ENCODE data around the gene ABCD2.
"Not testable (repeated sequence)": the region's sequence is repeated elsewhere in the genome, so short reads cannot be mapped to it uniquely, and the experiment has no call there.

The ABCD2 gene

DNA sequence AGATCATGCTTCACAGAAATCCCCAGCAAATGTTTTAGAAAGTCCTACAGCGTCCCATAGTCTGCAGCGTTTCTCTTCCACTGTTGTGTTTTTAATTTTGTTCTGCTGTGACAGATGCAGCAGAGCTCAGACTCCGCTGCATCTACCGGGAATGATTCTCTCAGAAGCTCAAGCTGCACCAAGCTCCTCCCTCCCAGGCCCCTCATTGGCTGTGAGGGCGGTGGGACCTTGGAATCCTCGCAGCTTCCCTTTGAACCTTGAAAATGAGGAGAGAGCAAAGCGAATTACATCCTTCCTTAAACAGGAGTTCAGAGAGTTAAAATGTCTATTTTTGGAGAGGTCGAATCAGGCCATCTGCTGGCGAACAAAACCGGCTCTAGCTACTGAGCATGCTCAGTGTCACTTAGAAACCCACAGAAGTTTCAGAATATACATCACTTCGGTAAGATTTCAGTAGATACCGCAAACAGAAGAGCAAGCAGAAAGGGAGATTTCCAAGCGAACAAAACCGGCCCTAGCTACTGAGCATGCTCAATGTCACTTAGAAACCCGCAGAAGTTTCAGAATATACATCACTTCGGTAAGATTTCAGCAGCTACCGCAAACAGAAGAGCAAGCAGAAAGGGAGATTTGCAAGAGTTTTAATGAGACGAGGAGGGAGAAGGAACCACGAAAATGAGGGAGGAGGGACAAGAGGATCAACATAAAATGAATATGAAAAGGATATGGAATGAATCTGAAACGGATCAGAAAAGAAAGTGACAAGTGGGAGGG is at the start of gene ABCD2:
Gene ABCD2 (minus strand): TSS at position 144 of the 774 bp plus-strand sequence. CDS start 188 bp downstream, outside the sequence.
- peak; percentile 76 for DNase-seq

DNA sequence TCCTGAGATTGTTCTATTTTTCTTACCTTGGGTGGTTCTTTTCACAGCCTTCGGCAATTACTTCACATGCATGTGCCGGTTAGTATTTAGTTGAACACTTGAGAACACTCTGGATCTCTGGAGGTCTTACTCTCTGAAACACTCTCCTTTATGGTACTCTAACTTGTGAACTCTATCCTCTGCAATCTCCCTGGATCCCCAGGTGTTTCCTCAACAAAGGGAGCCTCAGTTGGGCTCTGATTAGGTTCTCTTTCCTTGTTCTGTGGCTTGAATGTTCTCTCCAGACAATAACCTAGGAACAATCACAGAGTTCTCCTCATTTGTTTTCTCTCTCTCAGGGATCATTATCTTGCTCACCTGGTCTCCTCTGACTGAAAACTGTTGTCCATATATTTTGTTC is 40.5 kb upstream of the ABCD2 start:
- DNase-seq: no peak

DNA sequence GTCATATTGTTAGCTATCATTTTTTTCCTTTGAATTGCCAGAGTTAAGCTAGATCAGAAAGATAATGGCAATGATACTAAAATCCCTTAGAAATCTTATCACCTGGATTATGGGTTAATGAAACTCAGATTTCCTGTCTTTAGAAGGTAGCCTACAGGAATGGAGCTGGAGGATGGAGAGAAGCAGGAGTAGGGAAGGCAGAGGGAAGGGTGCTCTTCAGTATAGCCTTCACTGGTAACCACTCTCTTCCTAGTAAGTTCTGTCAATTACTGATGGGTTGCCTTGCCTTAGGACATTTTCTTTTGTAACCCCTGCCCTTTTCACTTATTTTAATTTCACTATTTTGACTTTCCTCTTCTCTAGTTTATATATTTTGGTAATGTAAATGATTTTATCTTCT is 27.8 kb upstream of the ABCD2 start:
- no peak for DNase-seq

DNA sequence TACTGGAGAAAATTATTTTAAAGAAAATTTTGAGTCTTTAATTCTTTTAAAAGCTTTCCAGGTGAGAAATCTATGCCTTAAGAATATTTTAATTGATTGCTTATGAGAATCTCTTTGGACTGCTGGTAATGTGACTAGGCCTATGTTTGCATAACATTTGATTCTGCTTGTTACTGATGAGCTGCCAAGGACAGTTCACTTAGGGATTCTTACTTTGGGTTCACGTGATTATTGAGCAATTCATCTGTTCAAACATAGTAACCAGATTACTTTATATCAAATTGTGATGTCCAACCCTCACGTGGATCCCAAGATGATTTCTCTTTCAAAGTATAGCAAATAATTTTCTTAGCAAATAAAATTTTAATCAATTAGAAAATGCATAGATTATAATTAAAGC is 27.4 kb upstream of the ABCD2 start:
- no peak for DNase-seq

DNA sequence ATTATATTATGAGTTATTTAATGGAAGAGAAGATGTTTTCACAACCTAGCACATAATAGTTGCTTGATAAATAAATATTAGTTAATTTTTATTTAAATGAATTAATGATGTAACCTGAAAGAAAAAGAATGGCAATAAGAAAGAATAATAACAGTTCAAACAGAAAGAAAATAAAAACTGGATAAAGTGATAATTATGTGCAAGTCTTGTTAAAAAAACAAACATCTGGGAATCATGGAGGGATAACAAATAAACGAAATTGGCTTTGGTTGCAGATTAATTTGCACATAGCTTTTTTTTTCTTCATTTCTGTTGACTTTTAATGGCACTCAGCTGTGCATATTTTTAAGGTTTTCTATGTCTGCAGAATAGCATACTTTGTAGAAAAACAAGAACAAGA is 23.4 kb upstream of the ABCD2 start:
- no peak for DNase-seq

DNA sequence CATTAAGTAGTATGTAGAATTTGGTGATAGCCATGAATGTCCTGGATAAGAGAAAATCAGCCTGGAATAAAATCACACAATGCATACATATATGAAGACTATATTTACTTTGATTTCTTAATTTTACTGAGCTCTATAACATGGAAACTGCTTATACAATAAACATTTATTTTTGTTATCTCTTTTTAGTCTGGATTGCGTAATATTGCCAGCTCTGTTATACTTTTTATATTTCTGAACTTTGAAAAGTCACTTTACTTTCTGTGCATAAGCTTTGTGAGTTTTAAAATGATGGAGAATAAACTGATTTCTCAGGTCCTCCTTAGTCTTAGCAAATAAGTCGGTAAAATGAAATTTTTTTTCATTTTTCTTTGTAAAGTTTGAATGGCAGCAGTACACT is 19.2 kb upstream of the ABCD2 start:
- no peak for DNase-seq

DNA sequence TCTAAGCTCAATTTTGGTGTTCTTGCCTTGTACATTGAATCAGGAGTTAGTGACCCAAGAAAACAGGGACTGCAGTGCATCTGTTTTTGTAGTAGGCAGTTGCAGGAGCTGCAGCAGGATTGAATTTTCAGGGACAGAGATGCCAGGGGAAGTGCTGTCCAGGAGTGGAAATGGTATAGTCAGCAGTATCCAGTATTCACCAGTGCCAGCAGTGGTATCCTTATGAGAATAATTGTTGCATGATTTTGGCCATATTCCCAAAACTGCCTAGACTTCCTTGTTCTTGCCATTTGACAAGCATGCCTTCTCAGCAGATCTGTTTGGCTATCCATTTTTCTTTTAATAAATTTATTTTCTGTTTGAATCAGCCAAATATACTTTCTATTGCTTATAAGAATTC is 18.6 kb upstream of the ABCD2 start:
- no peak for DNase-seq

DNA sequence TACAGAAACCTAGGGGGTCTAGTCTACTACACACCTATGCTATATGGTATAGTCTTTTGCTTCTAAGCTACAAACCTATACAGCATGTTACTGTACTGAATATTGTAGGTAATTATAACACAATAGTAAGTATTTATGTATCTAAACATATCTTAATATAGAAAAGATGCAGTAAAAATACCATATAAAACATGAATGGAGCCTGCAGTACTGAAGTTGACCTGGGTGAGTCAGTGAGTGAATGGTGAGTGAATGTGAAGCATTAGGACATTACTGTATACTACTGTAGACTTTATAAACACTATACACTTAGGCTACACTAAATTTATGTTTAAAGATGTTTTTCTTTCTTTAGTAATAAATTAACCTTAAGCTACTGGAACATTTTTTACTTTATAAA is 13.1 kb upstream of the ABCD2 start:
- no peak for DNase-seq

DNA sequence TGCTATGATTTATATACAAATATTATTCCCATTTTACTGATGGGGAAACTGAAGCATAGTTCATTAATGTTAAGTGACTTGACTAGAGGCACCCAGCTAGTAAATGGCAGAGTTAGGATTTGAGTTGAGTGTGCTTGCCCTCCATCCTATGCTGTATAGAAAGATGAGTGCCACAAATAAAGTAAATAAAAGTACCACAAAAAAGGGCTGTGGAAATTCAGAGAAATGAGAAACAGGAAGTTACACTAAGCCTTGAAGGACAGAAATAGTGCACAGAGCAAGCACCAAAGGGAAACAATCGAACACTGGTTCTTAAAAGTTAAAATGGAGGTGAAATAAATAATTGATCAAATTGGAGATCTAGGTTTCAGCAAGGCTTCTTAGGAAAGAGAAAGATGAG is 9.2 kb upstream of the ABCD2 start:
- no peak for DNase-seq

DNA sequence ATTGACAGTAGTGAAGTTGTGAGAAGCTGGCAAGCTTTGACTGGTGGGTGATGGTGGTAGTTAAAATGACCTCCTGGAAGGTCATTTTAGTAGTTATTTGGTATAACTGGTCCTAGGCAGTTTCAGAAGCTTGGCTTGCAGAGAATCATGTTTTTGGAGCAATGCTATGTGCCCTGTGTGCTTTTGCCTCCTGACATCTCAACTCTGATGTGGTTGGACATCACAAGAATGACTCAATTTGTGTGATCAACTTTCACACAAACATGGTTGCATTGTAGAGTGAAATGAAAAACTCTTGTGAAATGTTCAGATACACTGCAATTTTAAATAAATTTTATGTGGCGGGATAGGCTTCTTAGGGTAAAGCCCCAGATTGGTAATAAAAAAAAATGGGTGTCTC is 8.3 kb upstream of the ABCD2 start:
- DNase-seq: no peak

DNA sequence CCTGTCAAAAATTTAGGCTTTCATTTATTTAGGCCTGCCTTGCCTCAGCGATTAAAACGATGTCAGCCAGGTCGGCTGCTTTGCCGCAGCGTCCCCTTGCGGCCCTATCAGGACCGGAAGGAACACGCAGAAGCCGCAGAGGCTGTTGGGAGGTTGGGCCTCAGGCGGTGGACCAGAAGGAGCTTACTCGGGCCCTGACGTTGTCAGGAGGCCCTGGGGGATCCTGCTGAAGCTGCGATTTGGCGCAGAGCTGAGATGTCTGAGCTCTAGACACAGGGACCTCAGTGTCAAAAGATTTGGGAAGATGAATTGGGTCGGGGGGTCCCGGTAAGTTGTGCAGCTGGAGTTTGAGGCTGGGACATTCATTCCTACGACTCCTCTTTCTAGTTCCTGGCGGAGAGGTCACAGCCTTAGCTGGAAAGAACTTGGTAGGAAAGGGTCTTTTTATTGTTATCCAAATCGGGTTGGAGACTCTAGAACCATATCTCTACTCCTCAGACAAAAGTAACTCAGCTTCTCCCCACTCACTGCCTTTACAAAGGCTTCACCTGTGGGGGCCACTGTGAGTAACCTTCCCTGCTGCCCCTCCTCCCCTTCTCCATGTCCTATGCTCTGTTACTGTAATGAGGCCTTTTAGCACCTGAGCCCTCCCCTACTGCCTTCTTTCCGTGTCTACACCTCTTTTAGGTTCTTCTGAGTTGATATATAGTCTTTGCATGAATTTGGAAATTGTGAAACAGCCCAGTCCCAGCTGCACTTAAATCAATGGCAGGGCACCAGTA is 6.6 kb upstream of the ABCD2 start:
- no peak for DNase-seq

DNA sequence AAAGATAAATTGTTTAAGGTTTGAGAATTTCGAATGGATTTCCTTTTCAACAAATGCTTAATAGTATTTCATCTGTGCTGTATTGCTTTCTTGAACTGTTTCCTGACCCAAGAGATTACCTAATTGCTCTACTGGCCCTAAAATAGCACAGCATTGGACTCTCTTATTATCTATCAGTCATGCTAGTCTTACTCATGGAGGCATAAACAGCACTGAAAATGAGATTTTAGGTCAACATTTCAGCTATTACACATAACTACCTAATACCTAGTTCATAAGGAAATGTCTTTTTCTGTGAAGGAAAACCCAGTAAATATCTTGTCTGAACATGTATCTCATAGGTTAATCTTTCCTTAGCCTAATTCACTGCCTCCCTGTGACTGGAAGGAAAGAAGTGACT is 4.3 kb upstream of the ABCD2 start:
- DNase-seq: no peak

DNA sequence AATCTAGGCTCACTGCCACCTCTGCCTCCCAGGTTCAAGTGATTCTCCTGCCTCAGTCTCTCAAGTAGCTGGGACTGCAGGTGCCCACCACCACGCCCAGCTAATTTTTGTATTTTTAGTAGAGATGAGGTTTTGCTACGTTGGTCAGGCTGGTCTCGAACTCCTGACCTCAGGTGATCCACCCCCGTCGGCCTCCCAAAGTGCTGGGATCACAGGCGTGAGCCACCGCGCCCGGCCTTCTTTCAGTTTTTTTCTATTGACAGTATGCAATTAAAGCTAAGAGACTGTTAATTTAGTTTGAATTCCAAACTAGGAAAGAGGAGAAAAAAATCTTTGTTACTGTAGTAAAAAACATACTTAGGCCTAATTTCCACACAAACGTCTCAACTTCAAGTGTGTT is 3.6 kb upstream of the ABCD2 start:
- not testable (repeated sequence) for DNase-seq

DNA sequence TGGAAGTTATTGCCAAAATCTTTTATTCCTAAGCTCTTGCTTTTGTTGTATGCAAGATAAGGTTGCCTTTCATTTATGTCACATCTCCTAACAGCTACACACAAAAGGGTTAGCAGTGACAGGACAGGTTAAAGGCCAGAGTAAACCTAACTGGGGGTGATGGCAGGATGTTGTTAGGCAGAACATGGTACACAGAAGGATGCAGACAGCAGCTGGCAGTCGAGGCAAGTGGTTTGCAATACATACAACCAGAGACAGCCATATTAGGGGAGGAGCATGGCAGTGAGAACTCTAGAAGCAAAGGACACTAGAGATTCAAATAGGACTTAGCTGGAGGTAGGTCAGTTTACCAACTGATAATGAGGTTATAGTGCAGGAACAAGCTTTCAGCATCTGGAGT is 2.7 kb upstream of the ABCD2 start:
- DNase-seq: no peak

DNA sequence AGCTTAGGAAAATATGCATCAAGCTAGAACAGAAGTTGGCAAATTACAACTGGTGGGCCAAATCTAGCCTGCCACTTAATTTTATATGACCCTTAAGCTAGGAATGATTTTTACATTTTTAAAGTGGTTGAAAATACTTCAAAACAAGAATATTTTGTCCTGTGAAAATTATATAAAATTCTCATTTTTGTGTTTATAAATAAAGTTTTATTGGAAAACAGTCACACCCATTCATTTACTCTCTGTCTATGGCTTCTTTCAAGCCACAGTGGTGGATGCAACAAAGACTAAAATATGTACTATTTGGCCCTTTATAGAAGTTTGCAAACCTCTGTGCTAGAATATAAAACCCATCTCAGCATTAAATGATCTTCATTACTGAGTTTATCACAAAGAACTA is 2.1 kb upstream of the ABCD2 start:
- no peak for DNase-seq

DNA sequence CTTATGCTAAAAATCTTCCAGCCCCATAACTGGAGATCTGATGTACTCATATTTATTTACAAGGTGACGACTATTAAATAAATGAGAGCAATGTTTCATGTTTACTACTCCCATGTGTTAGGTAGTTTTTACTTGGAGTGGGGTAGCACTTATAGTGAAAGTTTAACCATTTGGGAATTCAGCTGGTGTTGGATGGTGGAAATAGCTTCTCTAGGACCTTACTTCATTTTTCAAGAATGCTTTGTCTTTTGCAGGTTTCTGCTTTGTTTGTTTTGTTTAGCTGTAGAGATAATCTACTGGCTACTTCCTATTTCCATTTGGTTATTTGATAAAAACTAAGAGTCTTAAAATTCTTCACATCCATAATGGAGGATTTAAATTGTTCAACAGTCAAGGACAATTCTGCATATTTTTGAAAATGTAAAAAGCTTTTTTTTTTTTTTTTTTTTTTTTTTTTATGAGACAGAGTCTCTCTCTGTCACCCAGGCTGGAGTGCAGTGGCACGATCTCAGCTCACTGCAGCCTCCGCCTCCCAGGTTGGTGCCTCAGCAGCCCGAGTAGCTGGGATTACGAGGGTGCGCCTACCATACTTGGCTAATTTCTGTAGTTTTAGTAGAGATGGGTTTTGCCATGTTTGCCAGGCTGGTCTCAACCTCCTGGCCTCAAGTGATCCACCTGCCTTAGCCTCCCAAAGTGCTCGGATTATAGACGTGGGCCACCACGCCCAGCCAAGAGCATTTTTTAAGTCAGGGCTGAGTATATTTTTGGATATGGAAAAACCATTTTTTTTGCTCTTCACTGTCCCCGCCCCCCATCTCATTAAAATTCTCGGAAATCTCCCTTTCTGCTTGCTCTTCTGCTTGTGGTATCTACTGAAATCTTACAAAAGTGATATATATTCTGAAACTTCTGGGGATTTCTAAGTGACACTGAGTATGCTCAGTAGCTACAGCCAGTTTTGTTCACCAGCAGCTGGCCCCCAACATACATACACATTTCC is 1.4 kb upstream of the ABCD2 start:
- DNase-seq: peak; percentile 65

DNA sequence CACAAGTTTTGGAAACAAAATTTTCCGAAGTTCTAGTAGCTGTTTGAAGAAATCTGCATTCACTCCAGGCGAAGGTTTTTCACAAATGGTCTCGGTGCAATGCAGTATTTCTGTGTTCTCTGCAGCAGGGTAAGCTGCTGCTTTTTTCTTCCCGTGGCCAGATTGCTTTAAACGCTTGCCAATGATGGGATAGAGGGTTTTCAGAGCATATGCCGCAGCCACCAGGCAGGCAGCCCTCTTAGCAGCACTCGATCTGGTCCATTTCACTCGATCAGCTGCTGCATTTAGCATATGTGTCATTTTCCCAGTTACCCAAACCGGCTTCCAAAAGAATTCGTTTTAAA is 315 bp downstream of the ABCD2 start:
- peak; percentile 14 for DNase-seq

DNA sequence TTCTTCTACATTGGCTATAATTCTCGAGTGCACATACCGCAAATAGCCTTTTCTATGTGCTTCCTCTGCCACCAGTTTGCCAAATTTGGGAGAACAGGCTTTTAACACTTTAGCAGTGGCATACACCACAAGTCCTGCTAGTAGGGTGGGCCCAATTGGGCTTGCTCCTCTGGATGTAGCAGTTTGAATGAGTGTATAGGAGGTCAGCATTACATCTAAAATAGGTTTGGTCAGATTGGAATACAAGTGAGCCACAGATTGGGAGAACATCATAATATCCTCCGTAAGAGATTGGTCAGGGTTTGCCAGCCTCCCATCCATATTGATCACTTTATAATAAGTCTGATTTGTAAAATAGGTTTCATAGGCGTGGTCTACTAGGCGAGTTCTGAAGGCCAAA is 902 bp downstream of the ABCD2 start:
- DNase-seq: no peak

DNA sequence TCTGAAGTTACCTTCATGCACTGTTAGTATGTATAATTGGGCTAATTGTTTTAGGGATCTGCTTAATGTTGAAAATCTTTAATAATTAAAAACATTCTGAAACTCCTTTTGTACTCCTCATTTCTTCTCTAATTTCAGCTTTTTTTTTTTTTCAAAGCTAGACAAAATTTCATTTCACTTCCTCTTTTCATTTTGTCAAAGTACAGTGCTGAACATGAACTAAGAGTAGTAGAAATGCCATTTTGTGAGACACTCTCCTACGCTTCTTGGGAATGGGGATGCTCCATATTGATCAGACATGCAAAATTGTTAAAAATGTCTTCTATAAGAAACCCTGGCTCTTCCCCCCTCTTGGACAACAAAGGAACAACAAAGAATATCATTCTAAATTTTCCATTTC is 1.7 kb downstream of the ABCD2 start:
- DNase-seq: no peak

DNA sequence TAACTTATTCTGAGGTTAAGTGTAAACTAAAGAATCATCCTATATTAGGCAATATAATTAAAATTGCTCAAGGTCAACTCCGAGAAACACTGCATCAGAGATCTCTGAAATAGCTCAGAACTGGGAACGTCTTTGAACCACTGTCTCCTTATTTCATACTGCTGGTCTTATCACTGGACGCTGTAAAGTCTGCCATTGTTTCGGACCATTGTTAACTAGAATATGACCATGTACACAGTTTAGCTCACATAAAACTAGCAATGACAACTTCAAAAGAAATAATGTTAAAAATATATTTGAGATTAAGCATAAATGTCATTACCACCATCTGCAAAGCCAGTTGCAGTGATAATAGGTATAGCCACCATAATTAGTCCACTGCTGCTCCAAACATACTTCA is 2.9 kb downstream of the ABCD2 start:
- no peak for DNase-seq

DNA sequence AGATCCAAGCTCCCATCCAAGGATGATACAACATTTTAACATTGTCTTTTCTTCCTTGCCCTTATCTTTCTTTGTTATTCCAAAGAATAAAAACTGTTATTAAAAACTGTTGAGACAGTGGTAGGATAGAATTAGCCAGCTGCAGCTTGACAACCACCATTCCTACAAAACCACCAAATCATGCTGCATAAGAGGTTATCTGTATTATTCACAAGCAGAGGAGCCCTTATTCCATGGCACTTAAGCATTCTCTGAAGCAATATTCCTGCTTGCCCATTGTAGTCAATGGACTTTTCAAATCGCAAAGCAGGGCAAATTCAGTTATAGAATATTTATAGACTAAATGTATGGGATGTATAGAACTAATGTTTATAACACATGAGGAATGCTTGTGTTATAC is 3.4 kb downstream of the ABCD2 start:
- no peak for DNase-seq

DNA sequence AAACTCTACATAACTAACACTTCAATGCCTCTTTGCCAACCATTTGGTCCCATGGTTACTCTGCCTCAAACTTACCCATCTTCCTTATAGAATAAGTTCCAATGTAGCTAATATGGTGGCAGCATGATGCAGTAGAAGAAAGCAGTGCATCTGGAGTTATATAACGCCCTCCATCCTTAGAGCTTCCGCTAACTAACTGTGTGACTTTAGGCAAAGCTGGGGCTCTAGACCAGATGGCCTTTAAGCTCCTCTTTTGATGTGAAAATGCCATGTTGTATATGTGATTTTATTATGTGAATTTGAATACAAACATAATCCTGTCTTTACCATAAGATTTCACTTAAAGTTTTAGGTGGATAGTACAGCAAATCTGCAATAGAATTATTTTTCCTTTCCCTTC is 6.1 kb downstream of the ABCD2 start:
- no peak for DNase-seq

DNA sequence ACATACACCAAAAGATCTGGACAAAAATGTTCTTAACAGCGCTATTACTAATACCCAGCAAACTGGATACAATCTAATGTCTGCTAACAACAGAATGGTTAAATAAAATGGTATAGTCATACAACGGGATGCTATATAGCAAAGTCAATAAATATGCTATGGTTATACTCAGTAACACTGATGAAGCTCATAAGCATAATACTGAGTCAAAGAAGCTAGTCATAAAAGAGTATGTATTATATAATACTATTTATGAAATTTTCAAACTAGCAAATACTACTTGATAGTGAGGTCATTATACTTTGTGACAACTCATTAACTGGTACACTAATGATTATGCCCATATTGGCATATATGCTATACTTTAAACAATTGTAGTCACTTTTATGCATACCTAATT is 7.4 kb downstream of the ABCD2 start:
- DNase-seq: no peak
